IMR-90 (cell line): ENCODE measurements around the gene NSUN4. TPM values are rescaled to one million over a fixed set of nuclear protein-coding genes. Genes with fewer than 3 reads are reported as not detected.
A peak's percentile ranks its signal among the peaks of the same experiment; 100 is the strongest.

ENCODE experiments used
- ATAC-seq: fragments of 200-7000 bp; cut with Tn5 transposase; 2 replicates; pipeline ENCODE4 v1.9.1; 2020; ENCODE audit warnings: low read depth, mild to moderate bottlenecking, moderate library complexity
- BruUV-seq: library from RNA; stranded (reverse); fragments of 400-500 nt; replicated peaks from 2 replicates; lab custom pipeline; 2021; lab: Mats Ljungman, UMichigan
- CTCF ChIA-PET: fragments of 300-600 bp; formaldehyde crosslinking; extraction: SDS; loops from one replicate; lab custom pipeline; 2021; ENCODE audit warnings: antibody characterized with exemption; lab: Yijun Ruan, JAX
- POLR2A ChIA-PET: fragments of 300-600 bp; sonication (Branson Sonifier 250); formaldehyde crosslinking; loops from one replicate; lab custom pipeline; 2022; ENCODE audit warnings: antibody characterized with exemption; ENCODE audit not compliant: unreplicated experiment; lab: Charles Lee
- DNase-seq: peaks from one replicate; pipeline ENCODE4 v3.0.0; 2013
- H2AFZ ChIP-seq: replicated peaks from 2 replicates; pipeline ENCODE3; 2013; ENCODE audit warnings: low read length, mild to moderate bottlenecking; ENCODE audit not compliant: poor library complexity
- H2AK5ac ChIP-seq: 2 replicates; pipeline ENCODE4 v1.6.1; 2013; ENCODE audit warnings: low read depth, low read length, inconsistent platforms
- H2AK9ac ChIP-seq: replicated peaks from 2 replicates; pipeline ENCODE3; 2013; ENCODE audit warnings: mild to moderate bottlenecking, low read depth, low read length, moderate library complexity; ENCODE audit not compliant: poor library complexity
- H2BK120ac ChIP-seq: 2 replicates; pipeline ENCODE4 v1.6.1; 2013; ENCODE audit warnings: low read depth, low read length, inconsistent platforms
- H2BK15ac ChIP-seq: 3 replicates; pipeline ENCODE4 v1.6.1; 2013; ENCODE audit warnings: low read depth, low read length, inconsistent platforms
- H2BK20ac ChIP-seq: 2 replicates; pipeline ENCODE4 v1.6.1; 2013; ENCODE audit warnings: low read depth, mild to moderate bottlenecking, inconsistent platforms, low read length, moderate library complexity
- H2BK5ac ChIP-seq: 2 replicates; pipeline ENCODE4 v1.6.1; 2013; ENCODE audit warnings: mild to moderate bottlenecking, low read depth, low read length, inconsistent platforms; ENCODE audit not compliant: poor library complexity, severe bottlenecking
- H3K14ac ChIP-seq: replicated peaks from 2 replicates; pipeline ENCODE4 v1.6.1; 2013; ENCODE audit warnings: low read depth, low read length, inconsistent platforms
- H3K18ac ChIP-seq: 2 replicates; pipeline ENCODE4 v1.6.1; 2013; ENCODE audit warnings: low read depth, low read length, control low read depth
- H3K23ac ChIP-seq: 2 replicates; pipeline ENCODE4 v1.6.1; 2013; ENCODE audit warnings: low read depth, low read length, inconsistent platforms
- H3K27ac ChIP-seq: 2 replicates; pipeline ENCODE4 v1.5.1; 2013; ENCODE audit warnings: mild to moderate bottlenecking, control low read depth, low read length; ENCODE audit not compliant: insufficient read depth
- H3K27me3 ChIP-seq: 2 replicates; pipeline ENCODE4 v1.6.1; 2013; ENCODE audit warnings: low read length; ENCODE audit not compliant: control insufficient read depth, insufficient read depth
- H3K36me3 ChIP-seq: 2 replicates; pipeline ENCODE4 v1.6.1; 2013; ENCODE audit warnings: low read length, mixed read lengths; ENCODE audit not compliant: control insufficient read depth, insufficient read depth
- H3K4ac ChIP-seq: 2 replicates; pipeline ENCODE4 v1.6.1; 2013; ENCODE audit warnings: low read depth, low read length, inconsistent platforms
- H3K4me1 ChIP-seq: 2 replicates; pipeline ENCODE4 v1.6.1; 2013; ENCODE audit warnings: low read length, mixed read lengths; ENCODE audit not compliant: control insufficient read depth, insufficient read depth
- H3K4me2 ChIP-seq: 2 replicates; pipeline ENCODE4 v1.6.1; 2013; ENCODE audit warnings: low read depth, mild to moderate bottlenecking, control low read depth, low read length, moderate library complexity
- H3K4me3 ChIP-seq: 2 replicates; pipeline ENCODE4 v1.5.1; 2013; ENCODE audit warnings: low read depth, mild to moderate bottlenecking, control low read depth, low read length, moderate library complexity; ENCODE audit not compliant: insufficient read depth
- H3K56ac ChIP-seq: 2 replicates; pipeline ENCODE4 v1.6.1; 2013; ENCODE audit warnings: low read length, inconsistent platforms; ENCODE audit not compliant: insufficient read depth; ENCODE audit errors: extremely low read depth
- H3K79me1 ChIP-seq, 2 experiments: 2 replicates each; pipeline ENCODE4 v1.6.1; 2013; ENCODE audit warnings: low read length in 2 of 2, inconsistent platforms in 1 of 2, low read depth in 1 of 2
- H3K9ac ChIP-seq: 2 replicates; pipeline ENCODE4 v1.6.1; 2013; ENCODE audit warnings: low read depth, low read length, control low read depth
- H3K9me1 ChIP-seq: 2 replicates; pipeline ENCODE4 v1.6.1; 2013; ENCODE audit warnings: low read length, inconsistent platforms; ENCODE audit not compliant: insufficient read depth
- H3K9me3 ChIP-seq: 2 replicates; pipeline ENCODE4 v1.6.1; 2013; ENCODE audit warnings: low read length; ENCODE audit not compliant: control insufficient read depth, insufficient read depth
- H4K20me1 ChIP-seq: 2 replicates; pipeline ENCODE4 v1.6.1; 2013; ENCODE audit warnings: low read length, inconsistent platforms; ENCODE audit not compliant: insufficient read depth
- H4K5ac ChIP-seq: 2 replicates; pipeline ENCODE4 v1.6.1; 2013; ENCODE audit warnings: mild to moderate bottlenecking, low read depth, low read length, control low read depth
- H4K8ac ChIP-seq, 2 experiments: 2 replicates each; pipeline ENCODE4 v1.6.1; 2013; ENCODE audit warnings: low read depth in 2 of 2, low read length in 2 of 2, control low read depth in 1 of 2, inconsistent platforms in 1 of 2
- H4K91ac ChIP-seq: 2 replicates; pipeline ENCODE4 v1.6.1; 2013; ENCODE audit warnings: low read depth, low read length, inconsistent platforms; ENCODE audit not compliant: insufficient read depth
- BHLHE40 ChIP-seq: fragments of 150-350 bp; IDR thresholded peaks from 2 replicates; pipeline ENCODE4 v1.6.1; 2016; ENCODE audit warnings: mild to moderate bottlenecking, low read depth, low read length
- CEBPB ChIP-seq: IDR thresholded peaks from 2 replicates; pipeline ENCODE4 v1.6.1; 2012; ENCODE audit warnings: low read depth, low read length, improper control_type of control experiment
- MAFK ChIP-seq: IDR thresholded peaks from 2 replicates; pipeline ENCODE4 v1.6.1; 2012; ENCODE audit warnings: low read depth, low read length, improper control_type of control experiment
- MXI1 ChIP-seq: IDR thresholded peaks from 2 replicates; pipeline ENCODE4 v1.6.1; 2012; ENCODE audit warnings: low read depth, mild to moderate bottlenecking, low read length, moderate library complexity, borderline replicate concordance
- NFE2L2 ChIP-seq: fragments of 150-350 bp; IDR thresholded peaks from 2 replicates; pipeline ENCODE4 v1.6.1; 2016; ENCODE audit warnings: low read depth, mild to moderate bottlenecking, low read length
- RAD21 ChIP-seq: IDR thresholded peaks from 2 replicates; pipeline ENCODE4 v1.6.1; 2012; ENCODE audit warnings: low read length, improper control_type of control experiment
- RCOR1 ChIP-seq: IDR thresholded peaks from 2 replicates; pipeline ENCODE4 v1.6.1; 2012; ENCODE audit warnings: mild to moderate bottlenecking, low read length, improper control_type of control experiment; ENCODE audit not compliant: insufficient replicate concordance
- RFX5 ChIP-seq: IDR thresholded peaks from 2 replicates; pipeline ENCODE4 v1.8.0; 2012; ENCODE audit warnings: low read depth, mild to moderate bottlenecking, low read length, moderate library complexity
- USF2 ChIP-seq: fragments of 150-350 bp; IDR thresholded peaks from 2 replicates; pipeline ENCODE4 v1.6.1; 2017; ENCODE audit warnings: mild to moderate bottlenecking, antibody characterized with exemption, low read length, low read depth
- WGBS, 2 experiments: methylation state at CpG; one replicate each; pipeline versions ENCODE4 v1.1.5 to v1.1.7; 2013; ENCODE audit warnings: missing lambda C conversion rate in 2 of 2; ENCODE audit not compliant: insufficient read length in 1 of 2; ENCODE audit errors: extremely low coverage in 2 of 2; 5-methylcytosine and 5-hydroxymethylcytosine counted together
- dilution Hi-C: fragments of 300-500 bp; cut with HindIII; formaldehyde crosslinking; loops from one replicate; pipeline ENCODE4 v1.14.3; 2018; ENCODE audit warnings: low sequenced_read_pairs; ENCODE audit not compliant: unreplicated experiment
- in situ Hi-C: fragments of 300-500 bp; cut with MboI; formaldehyde crosslinking; loops from 3 replicates; pipeline ENCODE4 v1.14.3; 2019; ENCODE audit warnings: low sequenced_read_pairs, inconsistent platforms, mixed read lengths
- intact Hi-C: fragments of 100-400 bp; cut with micrococcal nuclease; formaldehyde crosslinking; loops from 2 replicates; pipeline ENCODE4 v1.10.0; 2022
- polyA plus RNA-seq, 3 experiments: library from polyadenylated mRNA; depleted of rRNA; stranded (reverse); fragments of >200 nt; gene quantifications; 2 replicates each; pipeline ENCODE4 v1.2.3, GENCODE V29; 2012; ENCODE audit warnings: low replicate concordance in 1 of 3
- total RNA-seq: library from RNA; depleted of rRNA; stranded (reverse); fragments of >200 nt; gene quantifications from 2 replicates; pipeline ENCODE4 v1.2.3, GENCODE V29; 2012

Gene NSUN4
- total and polyA plus RNA-seq, 2 of the 4 experiments (the other 2 are of a cell fraction): 10.9 to 13.0 TPM

GRCh38 chr1:46405197-46405555, 64.6 kb downstream of the NSUN4 start:
- no peaks in the 10 kb centered on the region for H4K20me1 ChIP-seq
- H2AK9ac ChIP-seq: no peak overlapping the region
- no peak for TF ChIP-seq CEBPB
- no peak for TF ChIP-seq RCOR1
- no peak for TF ChIP-seq BHLHE40
- TF ChIP-seq MXI1: no peak
- no peak for TF ChIP-seq RFX5
- TF ChIP-seq RAD21: no peak
- no peak for TF ChIP-seq USF2
- TF ChIP-seq MAFK: no peak
- TF ChIP-seq NFE2L2: no peak
- H3K56ac ChIP-seq: no peak overlapping the region
- H2BK120ac ChIP-seq: no peak overlapping the region
- peaks cover 22% of the 10 kb centered on the region; the same call in 1 of the 2 replicates for H3K27me3 ChIP-seq
- H2AFZ ChIP-seq: peak overlapping the region; percentile 33
- no peak overlapping the region for H3K4me3 ChIP-seq
- H3K18ac ChIP-seq: no peak overlapping the region
- no peak overlapping the region for H2AK5ac ChIP-seq
- intact Hi-C loops (loop anchor here (10.0 kb wide), 1 partner anchor 770 kb away; no protein-coding TSS in a partner anchor), in situ Hi-C loops (loop anchor here (5.0 to 25.0 kb wide), 2 partner anchors 122 to 307 kb away; partner anchors contain the start of gene EFCAB14), dilution Hi-C loops (no loop called here)
- no peak overlapping the region for H4K8ac ChIP-seq
- no peak overlapping the region for H2BK20ac ChIP-seq
- no peaks in the 10 kb centered on the region for H3K36me3 ChIP-seq
- no peak overlapping the region for H4K91ac ChIP-seq
- 92% methylated on average over 4 of the region's 12 CpGs; no CpG with 5 or more reads in 1 of the 2 experiments for WGBS, 2 experiments
- H3K79me1 ChIP-seq: no peaks in the 10 kb centered on the region
- H3K9ac ChIP-seq: no peak overlapping the region
- no peak overlapping the region for H3K4me2 ChIP-seq
- no peak overlapping the region for H3K23ac ChIP-seq
- no TSS peak for BruUV-seq
- H4K5ac ChIP-seq: no peak overlapping the region
- H3K9me3 ChIP-seq: no peaks in the 10 kb centered on the region
- no peak overlapping the region for H2BK5ac ChIP-seq
- no peak for ATAC-seq
- DNase-seq: no peak
- H2BK15ac ChIP-seq: no peak overlapping the region
- no peak overlapping the region for H3K27ac ChIP-seq
- ChIA-PET CTCF (no interaction called here), POLR2A (no interaction called here)
- H3K4ac ChIP-seq: no peak overlapping the region
- H3K9me1 ChIP-seq: 0 out of 2 replicates have a peak, but pooled peaks cover 3% of the 10 kb centered on the region
- no peaks in the 10 kb centered on the region; the same call in 1 of the 2 replicates for H3K4me1 ChIP-seq
- no peak overlapping the region for H3K14ac ChIP-seq
